H9 (cell line): ENCODE measurements around the gene BBC3. TPM values are rescaled to one million over a fixed set of nuclear protein-coding genes. Genes with fewer than 3 reads are reported as not detected.
"Not testable (repeated sequence)": the region's sequence is repeated elsewhere in the genome, so short reads cannot be mapped to it uniquely, and the experiment has no call there.

Source experiments
- DNase-seq: peaks from one replicate; pipeline ENCODE4 v3.0.0-alpha.2; 2017
- H2AFZ ChIP-seq: one replicate; pipeline ENCODE4 v1.6.1; 2013; ENCODE audit warnings: mild to moderate bottlenecking, low read length, control low read depth, moderate library complexity
- H2AK5ac ChIP-seq: 2 replicates; pipeline ENCODE4 v1.6.1; 2013; ENCODE audit warnings: low read length, control low read depth, mixed read lengths; ENCODE audit not compliant: insufficient read length
- H2BK120ac ChIP-seq: one replicate; pipeline ENCODE4 v1.6.1; 2013; ENCODE audit warnings: low read depth, mild to moderate bottlenecking, low read length, control low read depth, inconsistent platforms; ENCODE audit not compliant: poor library complexity, severe bottlenecking
- H2BK12ac ChIP-seq: 2 replicates; pipeline ENCODE4 v1.6.1; 2013; ENCODE audit warnings: low read length, control low read depth, mixed read lengths, low read depth; ENCODE audit not compliant: insufficient read length
- H2BK15ac ChIP-seq: 2 replicates; pipeline ENCODE4 v1.6.1; 2013; ENCODE audit warnings: low read depth, low read length, control low read depth
- H2BK20ac ChIP-seq: one replicate; pipeline ENCODE4 v1.6.1; 2013; ENCODE audit warnings: low read depth, mild to moderate bottlenecking, low read length, control low read depth, inconsistent platforms; ENCODE audit not compliant: poor library complexity, severe bottlenecking
- H2BK5ac ChIP-seq: 2 replicates; pipeline ENCODE4 v1.6.1; 2013; ENCODE audit warnings: low read length, control low read depth, mixed read lengths; ENCODE audit not compliant: insufficient read length
- H3K14ac ChIP-seq: 2 replicates; pipeline ENCODE4 v1.6.1; 2013; ENCODE audit warnings: low read length, control low read depth; ENCODE audit not compliant: insufficient read depth
- H3K18ac ChIP-seq: 2 replicates; pipeline ENCODE4 v1.6.1; 2013; ENCODE audit warnings: low read depth, mild to moderate bottlenecking, mixed read lengths, low read length, control low read depth; ENCODE audit not compliant: insufficient read length
- H3K23ac ChIP-seq: 2 replicates; pipeline ENCODE4 v1.6.1; 2013; ENCODE audit warnings: low read length, control low read depth, mixed read lengths, low read depth; ENCODE audit not compliant: insufficient read length
- H3K23me2 ChIP-seq: 2 replicates; pipeline ENCODE4 v1.6.1; 2013; ENCODE audit warnings: low read depth, mild to moderate bottlenecking, mixed read lengths, low read length, control low read depth; ENCODE audit not compliant: insufficient read length, poor library complexity, severe bottlenecking
- H3K27ac ChIP-seq: 2 replicates; pipeline ENCODE4 v1.5.1; 2013; ENCODE audit warnings: low read length, control low read depth, mixed read lengths, low read depth; ENCODE audit not compliant: insufficient read length
- H3K27me3 ChIP-seq: 2 replicates; pipeline ENCODE4 v1.6.1; 2013; ENCODE audit warnings: low read length, control low read depth, inconsistent platforms; ENCODE audit not compliant: insufficient read depth
- H3K4ac ChIP-seq: 2 replicates; pipeline ENCODE4 v1.6.1; 2013; ENCODE audit warnings: low read depth, mild to moderate bottlenecking, control low read depth, inconsistent platforms, low read length, moderate library complexity
- H3K4me1 ChIP-seq: 2 replicates; pipeline ENCODE4 v1.6.1; 2013; ENCODE audit warnings: low read length, control low read depth, inconsistent platforms; ENCODE audit not compliant: insufficient read depth
- H3K4me2 ChIP-seq: 2 replicates; pipeline ENCODE4 v1.6.1; 2013; ENCODE audit warnings: low read length, control low read depth, mixed read lengths; ENCODE audit not compliant: insufficient read length, insufficient read depth
- H3K56ac ChIP-seq: 2 replicates; pipeline ENCODE4 v1.6.1; 2013; ENCODE audit warnings: low read depth, mild to moderate bottlenecking, mixed read lengths, low read length, control low read depth; ENCODE audit not compliant: insufficient read length
- H3K79me1 ChIP-seq: 2 replicates; pipeline ENCODE4 v1.6.1; 2013; ENCODE audit warnings: low read depth, mild to moderate bottlenecking, moderate library complexity, low read length, control low read depth, inconsistent platforms; ENCODE audit not compliant: insufficient read depth, poor library complexity, severe bottlenecking
- H3K79me2 ChIP-seq: 2 replicates; pipeline ENCODE4 v1.6.1; 2013; ENCODE audit warnings: low read length, control low read depth, inconsistent platforms; ENCODE audit not compliant: insufficient read depth
- H3K9ac ChIP-seq: 2 replicates; pipeline ENCODE4 v1.6.1; 2013; ENCODE audit warnings: low read length, control low read depth, mixed read lengths; ENCODE audit not compliant: insufficient read length; ENCODE audit errors: extremely low read depth
- H3K9me3 ChIP-seq: one replicate; pipeline ENCODE4 v1.6.1; 2013; ENCODE audit warnings: low read depth, low read length, inconsistent platforms; ENCODE audit not compliant: control insufficient read depth
- H3T11ph ChIP-seq: one replicate; pipeline ENCODE4 v1.6.1; 2013; ENCODE audit warnings: mild to moderate bottlenecking, low read length, control low read depth, inconsistent platforms
- H4K20me1 ChIP-seq: one replicate; pipeline ENCODE4 v1.6.1; 2013; ENCODE audit not compliant: control insufficient read depth, insufficient read length, insufficient read depth
- H4K5ac ChIP-seq: 2 replicates; pipeline ENCODE4 v1.6.1; 2013; ENCODE audit warnings: low read depth, mild to moderate bottlenecking, mixed read lengths, low read length, control low read depth; ENCODE audit not compliant: insufficient read length
- H4K8ac ChIP-seq: replicated peaks from 2 replicates; pipeline ENCODE4 v1.6.1; 2013; ENCODE audit warnings: low read length, control low read depth, mixed read lengths, low read depth; ENCODE audit not compliant: insufficient read length
- H4K91ac ChIP-seq: 2 replicates; pipeline ENCODE4 v1.6.1; 2013; ENCODE audit warnings: low read depth, mild to moderate bottlenecking, moderate library complexity, mixed read lengths, low read length, control low read depth; ENCODE audit not compliant: insufficient read length
- H3K27ac Mint-ChIP-seq, 3 experiments: 2 replicates in 2 of 3; 3 replicates in 1 of 3; pipeline ENCODE4 v1.8.0; 2020 to 2021; ENCODE audit warnings: mixed read lengths in 3 of 3, mild to moderate bottlenecking in 1 of 3, moderate library complexity in 1 of 3
- H3K27me3 Mint-ChIP-seq: 2 replicates; pipeline ENCODE4 v1.8.0; 2021; ENCODE audit warnings: low read depth, mild to moderate bottlenecking, moderate library complexity, mixed read lengths
- H3K36me3 Mint-ChIP-seq, 3 experiments: 2 replicates in 2 of 3; 3 replicates in 1 of 3; pipeline ENCODE4 v1.8.0; 2020 to 2021; ENCODE audit warnings: low read depth in 3 of 3, mixed read lengths in 3 of 3; ENCODE audit not compliant: insufficient read depth in 1 of 3
- H3K4me1 Mint-ChIP-seq, 2 experiments: 2 replicates each; pipeline ENCODE4 v1.8.0; 2020; ENCODE audit warnings: mixed read lengths in 2 of 2
- H3K4me3 Mint-ChIP-seq, 2 experiments: 2 replicates in 1 of 2; 3 replicates in 1 of 2; pipeline ENCODE4 v1.8.0; 2020 to 2021; ENCODE audit warnings: mild to moderate bottlenecking in 2 of 2, mixed read lengths in 2 of 2, moderate library complexity in 1 of 2
- H3K9me3 Mint-ChIP-seq, 2 experiments: 2 replicates in 1 of 2; 3 replicates in 1 of 2; pipeline ENCODE4 v1.8.0; 2020; ENCODE audit warnings: mild to moderate bottlenecking in 2 of 2, mixed read lengths in 2 of 2, moderate library complexity in 1 of 2
- CTCF ChIP-seq: fragments of 200-600 bp; sonication (generic); conservative IDR thresholded peaks from 3 replicates; pipeline ENCODE4 v1.8.0; 2021; ENCODE audit warnings: antibody characterized with exemption, mild to moderate bottlenecking
- WGBS: extraction: QIAGEN DNeasy Blood & Tissue Kit; methylation state at CpG from one replicate; pipeline ENCODE4 v1.1.7; 2013; ENCODE audit warnings: missing lambda C conversion rate, low lambda C conversion rate, mixed read lengths; ENCODE audit not compliant: insufficient read length; ENCODE audit errors: extremely low coverage; 5-methylcytosine and 5-hydroxymethylcytosine counted together
- total RNA-seq: library from RNA; stranded (reverse); gene quantifications from 2 replicates; pipeline ENCODE4 v1.2.1, GENCODE V29; 2021

BBC3 gene
- total RNA-seq, 1 experiment from 2014 or later: 23.2 TPM

- no peak overlapping the region for H3K4me3 Mint-ChIP-seq
Measured at GRCh38 chr19:47253467-47253881, 22.5 kb upstream of the BBC3 start.

GRCh38 chr19:47253016-47253415 is 22.0 kb upstream of the BBC3 start:
- H3K9me3 Mint-ChIP-seq, H3K9ac ChIP-seq, H2BK12ac ChIP-seq, H4K8ac ChIP-seq, H3K14ac ChIP-seq, H3K27me3 Mint-ChIP-seq, H3K27ac Mint-ChIP-seq, H3K4ac ChIP-seq, H3K4me1 ChIP-seq, H4K5ac ChIP-seq, H3K79me1 ChIP-seq, H2BK5ac ChIP-seq, H3K23ac ChIP-seq, H3K27me3 ChIP-seq, H4K20me1 ChIP-seq, H3K36me3 Mint-ChIP-seq, H3K4me3 Mint-ChIP-seq, DNase-seq, H3K27ac ChIP-seq, H2BK15ac ChIP-seq, H3K9me3 ChIP-seq, H3K56ac ChIP-seq, H3T11ph ChIP-seq, H2AFZ ChIP-seq, H2BK120ac ChIP-seq, H3K79me2 ChIP-seq, H3K18ac ChIP-seq, H2BK20ac ChIP-seq, H2AK5ac ChIP-seq, H3K4me2 ChIP-seq, H4K91ac ChIP-seq: not testable (repeated sequence)
- WGBS: no CpG with 5 or more reads among the region's 8 CpGs
- H3K4me1 Mint-ChIP-seq: peaks cover 11 to 17% of the 10 kb centered on the region in 2 experiments
- peaks cover 12% of the 10 kb centered on the region for H3K23me2 ChIP-seq

More at GRCh38 chr19:47253467-47253881, 22.5 kb upstream of the BBC3 start:
- Histone ChIP-seq H2AK5ac (no peak overlapping the region), H3T11ph (no peak overlapping the region), H3K23ac (no peak overlapping the region), H2BK15ac (no peak overlapping the region), H2BK20ac (no peak overlapping the region), H4K91ac (no peak overlapping the region), H2BK12ac (no peak overlapping the region), H3K9me3 (no peaks in the 10 kb centered on the region), H4K8ac (no peak overlapping the region), H3K27ac (no peak overlapping the region), H3K79me1 (no peaks in the 10 kb centered on the region), H3K79me2 (no peaks in the 10 kb centered on the region), H3K9ac (no peak overlapping the region), H2AFZ (no peak overlapping the region), H4K5ac (no peak overlapping the region), H3K14ac (no peak overlapping the region), H2BK120ac (no peak overlapping the region), H3K23me2 (peaks cover 12% of the 10 kb centered on the region), H4K20me1 (no peaks in the 10 kb centered on the region), H3K27me3 (no peaks in the 10 kb centered on the region), H3K4me2 (no peak overlapping the region), H3K56ac (no peak overlapping the region), H3K4me1 (no peaks in the 10 kb centered on the region), H3K18ac (no peak overlapping the region), H2BK5ac (no peak overlapping the region), H3K4ac (no peak overlapping the region)
- WGBS: no CpG with 5 or more reads among the region's 3 CpGs
- no peaks in the 10 kb centered on the region; a peak in 1 of 5 replicates for H3K9me3 Mint-ChIP-seq
- H3K27me3 Mint-ChIP-seq: peaks cover 4% of the 10 kb centered on the region; the same call in 1 of the 2 replicates
- H3K36me3 Mint-ChIP-seq: peaks cover 6 to 10% (median 8%) of the 10 kb centered on the region in 3 experiments; a peak in 6 of 7 replicates
- H3K27ac Mint-ChIP-seq: no peak overlapping the region
- DNase-seq: no peak
- peaks cover 14 to 22% of the 10 kb centered on the region in 2 experiments for H3K4me1 Mint-ChIP-seq
- no peak for TF ChIP-seq CTCF
